Activated CD8-positive, alpha-beta T cell treated with anti-CD3 and anti-CD28 coated beads for 36 hours (primary cell): Measurements from ENCODE around the gene TIMM22. TPM values are rescaled to one million over a fixed set of nuclear protein-coding genes. Genes with fewer than 3 reads are reported as not detected.

Experiments
- ATAC-seq: fragments of 200-7000 bp; cut with Tn5 transposase; one replicate; pipeline ENCODE4 v1.10.0; 2021; ENCODE audit warnings: mild to moderate bottlenecking, moderate library complexity
- CTCF ChIA-PET: fragments of 350-600 bp; sonication (Branson Sonifier 250); formaldehyde crosslinking; loops from one replicate; lab custom pipeline; 2021; ENCODE audit warnings: antibody characterized with exemption; lab: Charles Lee
- POLR2A ChIA-PET: fragments of 350-600 bp; sonication (Branson Sonifier 250); formaldehyde crosslinking; loops from one replicate; lab custom pipeline; 2021; ENCODE audit warnings: antibody characterized with exemption; lab: Charles Lee
- DNase-seq: peaks from one replicate; pipeline ENCODE4 v3.0.0-alpha.2; 2020
- H3K27ac Mint-ChIP-seq: one replicate; pipeline ENCODE4 v1.8.0; 2021; ENCODE audit warnings: mild to moderate bottlenecking, mixed read lengths
- H3K27me3 Mint-ChIP-seq: one replicate; pipeline ENCODE4 v1.8.0; 2021; ENCODE audit warnings: mixed read lengths
- H3K36me3 Mint-ChIP-seq: one replicate; pipeline ENCODE4 v1.8.0; 2021; ENCODE audit warnings: low read depth, mixed read lengths
- H3K4me1 Mint-ChIP-seq: one replicate; pipeline ENCODE4 v1.8.0; 2021; ENCODE audit warnings: low read depth, mixed read lengths
- H3K4me3 Mint-ChIP-seq: one replicate; pipeline ENCODE4 v1.8.0; 2021; ENCODE audit warnings: mild to moderate bottlenecking, moderate library complexity, mixed read lengths
- H3K9me3 Mint-ChIP-seq: one replicate; pipeline ENCODE4 v1.8.0; 2021; ENCODE audit warnings: mixed read lengths
- intact Hi-C: fragments of 100-400 bp; cut with micrococcal nuclease; formaldehyde crosslinking; loops from one replicate; pipeline ENCODE4 v1.10.0; 2022
- total RNA-seq, 2 experiments: library from RNA; stranded (reverse); gene quantifications; one replicate each; pipeline ENCODE4 v1.2.3, GENCODE V29; 2021
- TF ChIP-seq, protein P1 (sequence below): fragments of 200-600 bp; IDR thresholded peaks from one replicate; pipeline ENCODE4 v1.8.0; 2022; ENCODE audit warnings: antibody characterized with exemption, mild to moderate bottlenecking

Gene TIMM22
- total RNA-seq, 2 experiments from 2014 or later = 8.8 to 10.2 TPM

- ChIA-PET CTCF (no interaction called here), POLR2A (no interaction called here)
- H3K27me3 Mint-ChIP-seq = peaks cover 36% of the 10 kb centered on the region
- intact Hi-C loops = loop anchor here (5.0 kb wide), 1 partner anchor 178 kb away; no protein-coding TSS in a partner anchor
- no peak for DNase-seq
- ATAC-seq = no peak
- no peak overlapping the region for H3K4me3 Mint-ChIP-seq
- no peaks in the 10 kb centered on the region for H3K36me3 Mint-ChIP-seq
- TF ChIP-seq, protein P1, sequence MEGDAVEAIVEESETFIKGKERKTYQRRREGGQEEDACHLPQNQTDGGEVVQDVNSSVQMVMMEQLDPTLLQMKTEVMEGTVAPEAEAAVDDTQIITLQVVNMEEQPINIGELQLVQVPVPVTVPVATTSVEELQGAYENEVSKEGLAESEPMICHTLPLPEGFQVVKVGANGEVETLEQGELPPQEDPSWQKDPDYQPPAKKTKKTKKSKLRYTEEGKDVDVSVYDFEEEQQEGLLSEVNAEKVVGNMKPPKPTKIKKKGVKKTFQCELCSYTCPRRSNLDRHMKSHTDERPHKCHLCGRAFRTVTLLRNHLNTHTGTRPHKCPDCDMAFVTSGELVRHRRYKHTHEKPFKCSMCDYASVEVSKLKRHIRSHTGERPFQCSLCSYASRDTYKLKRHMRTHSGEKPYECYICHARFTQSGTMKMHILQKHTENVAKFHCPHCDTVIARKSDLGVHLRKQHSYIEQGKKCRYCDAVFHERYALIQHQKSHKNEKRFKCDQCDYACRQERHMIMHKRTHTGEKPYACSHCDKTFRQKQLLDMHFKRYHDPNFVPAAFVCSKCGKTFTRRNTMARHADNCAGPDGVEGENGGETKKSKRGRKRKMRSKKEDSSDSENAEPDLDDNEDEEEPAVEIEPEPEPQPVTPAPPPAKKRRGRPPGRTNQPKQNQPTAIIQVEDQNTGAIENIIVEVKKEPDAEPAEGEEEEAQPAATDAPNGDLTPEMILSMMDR = no peak
- H3K9me3 Mint-ChIP-seq = no peaks in the 10 kb centered on the region
- H3K27ac Mint-ChIP-seq = no peak overlapping the region
- H3K4me1 Mint-ChIP-seq = peaks cover 8% of the 10 kb centered on the region
These were observed 21.5 kb upstream of the TIMM22 start for GRCh38 chr17:975371-975915.

GRCh38 chr17:976312-976711 lies 20.6 kb upstream of the TIMM22 start:
- H3K36me3 Mint-ChIP-seq = no peaks in the 10 kb centered on the region
- ChIA-PET POLR2A (no interaction called here), CTCF (no interaction called here)
- H3K4me1 Mint-ChIP-seq = peaks cover 11% of the 10 kb centered on the region
- H3K27me3 Mint-ChIP-seq = peaks cover 33% of the 10 kb centered on the region
- DNase-seq = no peak
- no peaks in the 10 kb centered on the region for H3K9me3 Mint-ChIP-seq
- no peak overlapping the region for H3K4me3 Mint-ChIP-seq
- TF ChIP-seq, protein P1 = no peak
- intact Hi-C loops = loop anchor here (5.0 kb wide), 1 partner anchor 179 kb away; no protein-coding TSS in a partner anchor
- H3K27ac Mint-ChIP-seq = no peak overlapping the region
- no peak for ATAC-seq

DNA sequence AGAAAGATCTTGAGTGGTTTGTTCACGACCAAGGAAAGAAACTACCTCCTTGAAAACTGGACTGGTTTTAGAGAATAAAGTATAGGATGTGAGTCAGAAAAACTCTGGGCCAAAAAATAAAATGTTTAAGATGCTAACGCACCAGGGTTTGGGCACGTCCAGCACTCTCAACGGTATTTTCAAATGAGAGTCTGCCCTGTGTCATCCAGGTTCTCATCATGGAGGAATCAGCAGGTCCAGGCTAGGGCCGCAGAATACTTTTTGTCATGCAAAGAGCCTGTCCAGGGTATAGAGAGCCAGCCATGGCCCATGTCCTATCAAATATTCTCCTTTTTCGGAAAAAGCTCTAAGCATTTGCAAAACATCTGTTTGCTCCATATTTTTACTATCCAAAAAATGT lies 19.8 kb upstream of the TIMM22 start:
- no peak for DNase-seq
- POLR2A ChIA-PET = interaction anchor here (1.1 kb wide), 1 partner anchor 20 kb away, joined by 4 read pairs; the partner anchor contains the start of gene TIMM22
- Mint-ChIP-seq H3K4me3 (no peak overlapping the region), H3K27me3 (peaks cover 33% of the 10 kb centered on the region), H3K36me3 (no peaks in the 10 kb centered on the region), H3K9me3 (no peaks in the 10 kb centered on the region), H3K4me1 (peaks cover 11% of the 10 kb centered on the region), H3K27ac (no peak overlapping the region)
- no peak for ATAC-seq
- CTCF ChIA-PET = interaction anchor here (1.1 kb wide), 1 partner anchor 79 kb away, joined by 4 read pairs; no protein-coding TSS in a partner anchor
- TF ChIP-seq, protein P1 = no peak
- intact Hi-C loops = loop anchor here (5.0 kb wide), 1 partner anchor 180 kb away; no protein-coding TSS in a partner anchor

- Mint-ChIP-seq H3K27me3 (peaks cover 32% of the 10 kb centered on the region), H3K4me3 (peak overlapping the region; percentile 47), H3K4me1 (peaks cover 11% of the 10 kb centered on the region), H3K36me3 (no peaks in the 10 kb centered on the region), H3K9me3 (no peaks in the 10 kb centered on the region), H3K27ac (no peak overlapping the region)
- DNase-seq (no peak), ATAC-seq (no peak)
- intact Hi-C loops = loop anchor here (5.0 kb wide), 1 partner anchor 181 kb away; no protein-coding TSS in a partner anchor
- POLR2A ChIA-PET = interaction anchor here (1.1 to 1.2 kb wide), 2 partner anchors 19 to 196 kb away, joined by 4 read pairs; partner anchors contain the start of genes GLOD4, MRM3 and TIMM22
- TF ChIP-seq, protein P1 = no peak
- CTCF ChIA-PET = interaction anchor here (1.1 to 3.5 kb wide), 4 partner anchors 13 to 182 kb away, joined by 4 to 63 read pairs (median 30); no protein-coding TSS in a partner anchor
These were observed 18.5 kb upstream of the TIMM22 start for GRCh38 chr17:978103-979093.
